K562 (cell line): ENCODE data around the gene LRRC61. TPM values are rescaled to one million over a fixed set of nuclear protein-coding genes. Genes with fewer than 3 reads are reported as not detected.
A peak's percentile ranks its signal among the peaks of the same experiment; 100 is the strongest.

ENCODE experiments used
- ATF1 ChIP-seq, 2 experiments: fragments of 450-650 bp in 1 of 2; IDR thresholded peaks; 2 replicates each; pipeline ENCODE4 v1.6.1; 2016; ENCODE audit warnings: missing compliant biosample characterization in 1 of 2, missing genetic modification characterization in 1 of 2
- BCL6 ChIP-seq: fragments of 250-450 bp; sonication (Bioruptor Pico); IDR thresholded peaks from 2 replicates; pipeline ENCODE4 v1.4.0; 2020
- CTBP1 ChIP-seq: fragments of 450-650 bp; IDR thresholded peaks from 2 replicates; pipeline ENCODE4 v1.6.1; 2016; ENCODE audit warnings: borderline replicate concordance
- DPF2 ChIP-seq: fragments of 450-650 bp; IDR thresholded peaks from 2 replicates; pipeline ENCODE4 v1.6.1; 2016
- FOSL1 ChIP-seq: fragments of 200-800 bp; sonication (Bioruptor generic); conservative IDR thresholded peaks from 2 replicates; pipeline ENCODE4 v1.6.1; 2016; ENCODE audit warnings: missing genetic modification characterization, missing compliant biosample characterization
- NCOA2 ChIP-seq, 2 experiments: fragments of 450-650 bp; IDR thresholded peaks; 2 replicates each; pipeline ENCODE4 v1.6.1; 2018; ENCODE audit warnings: mild to moderate bottlenecking in 2 of 2, moderate library complexity in 1 of 2; ENCODE audit not compliant: partially characterized antibody in 2 of 2
- NEUROD1 ChIP-seq: fragments of 150-350 bp; IDR thresholded peaks from 2 replicates; pipeline ENCODE4 v1.6.1; 2014; ENCODE audit warnings: borderline replicate concordance, low read length, low read depth; ENCODE audit not compliant: partially characterized antibody
- NFE2 ChIP-seq: IDR thresholded peaks from 2 replicates; pipeline ENCODE4 v1.6.1; 2014; ENCODE audit warnings: antibody characterized with exemption, low read depth
- NR2C1 ChIP-seq, 2 experiments: fragments of 450-650 bp; IDR thresholded peaks; 2 replicates each; pipeline ENCODE4 v1.6.1; 2017; ENCODE audit warnings: mild to moderate bottlenecking in 2 of 2, antibody characterized with exemption in 1 of 2, inconsistent platforms in 1 of 2, missing compliant biosample characterization in 1 of 2, missing genetic modification characterization in 1 of 2
- SMAD4 ChIP-seq: fragments of 250-450 bp; sonication (Bioruptor Pico); conservative IDR thresholded peaks from 2 replicates; pipeline ENCODE4 v1.8.0; 2021; ENCODE audit warnings: inconsistent platforms, mild to moderate bottlenecking, moderate library complexity
- SMARCA5 ChIP-seq: fragments of 450-650 bp; IDR thresholded peaks from 2 replicates; pipeline ENCODE4 v1.6.1; 2016
- SRSF1 ChIP-seq: fragments of 200-400 bp; formaldehyde crosslinking; IDR thresholded peaks from 2 replicates; pipeline ENCODE4 v1.6.1; 2017; ENCODE audit warnings: mild to moderate bottlenecking, low read depth, low read length, moderate library complexity
- SRSF9 ChIP-seq: fragments of 200-400 bp; formaldehyde crosslinking; IDR thresholded peaks from 2 replicates; pipeline ENCODE4 v1.6.1; 2017; ENCODE audit warnings: low read depth, low read length, borderline replicate concordance
- ZNF263 ChIP-seq: sonication (generic); formaldehyde crosslinking; IDR thresholded peaks from 2 replicates; pipeline ENCODE4 v1.8.0; 2022; ENCODE audit warnings: mild to moderate bottlenecking, missing genetic modification reagents, borderline replicate concordance
- ZNF668 ChIP-seq: fragments of 250-450 bp; sonication (Bioruptor Pico); IDR thresholded peaks from 2 replicates; pipeline ENCODE4 v1.8.0; 2022; ENCODE audit warnings: mild to moderate bottlenecking, inconsistent platforms
- ZNF766 ChIP-seq: fragments of 200-800 bp; sonication (Bioruptor generic); conservative IDR thresholded peaks from 2 replicates; pipeline ENCODE4 v1.6.1; 2016; ENCODE audit warnings: missing genetic modification characterization, missing compliant biosample characterization
- polyA plus RNA-seq, 8 experiments: library from polyadenylated mRNA; depleted of rRNA in 4 of 8; stranded (reverse) in 5 of 8; unstranded in 3 of 8; fragments of >200 nt; fragmentation: Nextera tagmentation in 2 of 8; fragmentation: Illumina TruSeq in 1 of 8; extraction: Ambion mirVana in 2 of 8; extraction: Trizol in 1 of 8; gene quantifications; 2 replicates each; pipeline versions ENCODE4 v1.2.1 to v1.2.3, GENCODE V29; 2011 to 2014; ENCODE audit warnings: inconsistent platforms in 1 of 8, missing spikeins in 1 of 8
- total RNA-seq, 7 experiments: library from RNA; depleted of rRNA in 6 of 7; stranded (reverse); fragments of >200 nt in 6 of 7; fragmentation: Illumina TruSeq in 2 of 7; extraction: Trizol in 2 of 7; gene quantifications; 2 replicates each; pipeline versions ENCODE4 v1.2.1 to v1.2.3, GENCODE V29; 2011 to 2021; ENCODE audit warnings: low replicate concordance in 1 of 7
- TF ChIP-seq, protein P1 (sequence below): fragments of 250-450 bp; sonication (Bioruptor Pico); IDR thresholded peaks from 2 replicates; pipeline ENCODE4 v1.5.0; 2022; ENCODE audit warnings: mild to moderate bottlenecking
- TF ChIP-seq, protein P2 (sequence below): fragments of 450-650 bp; IDR thresholded peaks from 2 replicates; pipeline ENCODE4 v1.6.1; 2017; ENCODE audit warnings: mild to moderate bottlenecking, moderate library complexity
- TF ChIP-seq, protein P3 (sequence below): fragments of 250-450 bp; sonication (Bioruptor Pico); IDR thresholded peaks from 2 replicates; pipeline ENCODE4 v1.5.0; 2021
- TF ChIP-seq, protein P4 (sequence below): fragments of 450-650 bp; IDR thresholded peaks from 2 replicates; pipeline ENCODE4 v1.6.1; 2016; ENCODE audit warnings: mild to moderate bottlenecking
- TF ChIP-seq, protein P5 (sequence below): sonication (generic); formaldehyde crosslinking; IDR thresholded peaks from 2 replicates; pipeline ENCODE4 v1.9.0; 2022; ENCODE audit warnings: mild to moderate bottlenecking, missing genetic modification reagents

LRRC61 gene
- total and polyA plus RNA-seq, 9 of the 15 experiments (the other 6 are each of a cell fraction or from before 2014, with no cell fraction given): 1.3 to 55.2 (median 35.2) TPM

DNA sequence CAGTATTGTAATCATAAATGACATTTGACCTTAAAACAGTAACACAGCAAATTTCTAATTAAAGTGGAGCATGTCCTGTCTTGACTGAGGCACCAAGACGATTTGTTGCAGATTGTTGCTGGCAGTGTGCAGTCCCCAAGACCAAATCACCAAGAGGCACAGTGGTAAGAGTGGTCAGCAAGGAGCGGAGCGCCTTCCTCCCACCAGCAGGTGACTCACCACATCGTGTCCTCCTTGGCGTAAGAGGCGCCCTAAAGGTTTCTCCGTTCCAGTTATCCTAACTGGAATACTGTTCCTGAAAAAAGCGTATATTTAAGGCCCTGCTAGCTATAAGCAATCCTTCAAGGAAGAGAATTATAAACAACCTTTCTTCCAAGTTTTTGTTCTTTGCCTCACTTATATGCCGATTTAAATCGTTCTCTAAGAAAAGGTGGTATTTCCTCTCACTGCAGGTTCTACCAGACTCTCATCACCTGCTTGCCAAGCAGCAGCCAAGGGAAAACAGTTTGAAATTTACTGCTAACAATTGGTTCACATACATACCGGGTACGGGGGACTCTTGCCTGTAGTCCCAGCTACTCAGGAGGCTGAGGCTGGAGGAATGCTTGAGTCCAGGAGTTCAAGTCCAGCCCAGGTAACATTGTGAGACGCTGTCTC lies 34.7 kb downstream of the LRRC61 start (continued):
- TF ChIP-seq, protein P1, sequence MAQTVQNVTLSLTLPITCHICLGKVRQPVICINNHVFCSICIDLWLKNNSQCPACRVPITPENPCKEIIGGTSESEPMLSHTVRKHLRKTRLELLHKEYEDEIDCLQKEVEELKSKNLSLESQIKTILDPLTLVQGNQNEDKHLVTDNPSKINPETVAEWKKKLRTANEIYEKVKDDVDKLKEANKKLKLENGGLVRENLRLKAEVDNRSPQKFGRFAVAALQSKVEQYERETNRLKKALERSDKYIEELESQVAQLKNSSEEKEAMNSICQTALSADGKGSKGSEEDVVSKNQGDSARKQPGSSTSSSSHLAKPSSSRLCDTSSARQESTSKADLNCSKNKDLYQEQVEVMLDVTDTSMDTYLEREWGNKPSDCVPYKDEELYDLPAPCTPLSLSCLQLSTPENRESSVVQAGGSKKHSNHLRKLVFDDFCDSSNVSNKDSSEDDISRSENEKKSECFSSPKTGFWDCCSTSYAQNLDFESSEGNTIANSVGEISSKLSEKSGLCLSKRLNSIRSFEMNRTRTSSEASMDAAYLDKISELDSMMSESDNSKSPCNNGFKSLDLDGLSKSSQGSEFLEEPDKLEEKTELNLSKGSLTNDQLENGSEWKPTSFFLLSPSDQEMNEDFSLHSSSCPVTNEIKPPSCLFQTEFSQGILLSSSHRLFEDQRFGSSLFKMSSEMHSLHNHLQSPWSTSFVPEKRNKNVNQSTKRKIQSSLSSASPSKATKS (CRISPR knock-in tag): no peak
- TF ChIP-seq CTBP1 (peak; percentile 21; the same call in 1 of the 2 replicates), NR2C1 (IDR thresholded peaks at IDR 0.05) (no peak), NR2C1 (tag; IDR thresholded peaks at IDR 0.05) (0 out of 2 replicates have a peak, but pooled peaks have one; percentile 5), SRSF9 (no peak), BCL6 (CRISPR knock-in tag) (no peak), ATF1 (CRISPR knock-in tag; IDR thresholded peaks at IDR 0.05) (no peak), ATF1 (tag; IDR thresholded peaks at IDR 0.05) (peak; percentile 31; the same call in 1 of the 2 replicates), NCOA2 (IDR thresholded peaks at IDR 0.05; ENCODE audit: partially characterized antibody in 2 of 2) (no peak), SMARCA5 (no peak), NFE2 (peak; percentile 3; the same call in 1 of the 2 replicates), SMAD4 (CRISPR knock-in tag) (0 out of 2 replicates have a peak, but pooled peaks have one; percentile 12), SRSF1 (no peak), ZNF668 (no peak), ZNF263 (CRISPR knock-in tag) (peak; percentile 98), ZNF766 (peak; percentile 67; the same call in 1 of the 2 replicates), FOSL1 (tag) (peak; percentile 93), DPF2 (peak; percentile 83), NEUROD1 (peak; percentile 59)
- TF ChIP-seq, protein P2, sequence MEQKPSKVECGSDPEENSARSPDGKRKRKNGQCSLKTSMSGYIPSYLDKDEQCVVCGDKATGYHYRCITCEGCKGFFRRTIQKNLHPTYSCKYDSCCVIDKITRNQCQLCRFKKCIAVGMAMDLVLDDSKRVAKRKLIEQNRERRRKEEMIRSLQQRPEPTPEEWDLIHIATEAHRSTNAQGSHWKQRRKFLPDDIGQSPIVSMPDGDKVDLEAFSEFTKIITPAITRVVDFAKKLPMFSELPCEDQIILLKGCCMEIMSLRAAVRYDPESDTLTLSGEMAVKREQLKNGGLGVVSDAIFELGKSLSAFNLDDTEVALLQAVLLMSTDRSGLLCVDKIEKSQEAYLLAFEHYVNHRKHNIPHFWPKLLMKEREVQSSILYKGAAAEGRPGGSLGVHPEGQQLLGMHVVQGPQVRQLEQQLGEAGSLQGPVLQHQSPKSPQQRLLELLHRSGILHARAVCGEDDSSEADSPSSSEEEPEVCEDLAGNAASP: no peak
- TF ChIP-seq, protein P3, sequence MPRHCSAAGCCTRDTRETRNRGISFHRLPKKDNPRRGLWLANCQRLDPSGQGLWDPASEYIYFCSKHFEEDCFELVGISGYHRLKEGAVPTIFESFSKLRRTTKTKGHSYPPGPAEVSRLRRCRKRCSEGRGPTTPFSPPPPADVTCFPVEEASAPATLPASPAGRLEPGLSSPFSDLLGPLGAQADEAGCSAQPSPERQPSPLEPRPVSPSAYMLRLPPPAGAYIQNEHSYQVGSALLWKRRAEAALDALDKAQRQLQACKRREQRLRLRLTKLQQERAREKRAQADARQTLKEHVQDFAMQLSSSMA (CRISPR knock-in tag): no peak
- TF ChIP-seq, protein P4, sequence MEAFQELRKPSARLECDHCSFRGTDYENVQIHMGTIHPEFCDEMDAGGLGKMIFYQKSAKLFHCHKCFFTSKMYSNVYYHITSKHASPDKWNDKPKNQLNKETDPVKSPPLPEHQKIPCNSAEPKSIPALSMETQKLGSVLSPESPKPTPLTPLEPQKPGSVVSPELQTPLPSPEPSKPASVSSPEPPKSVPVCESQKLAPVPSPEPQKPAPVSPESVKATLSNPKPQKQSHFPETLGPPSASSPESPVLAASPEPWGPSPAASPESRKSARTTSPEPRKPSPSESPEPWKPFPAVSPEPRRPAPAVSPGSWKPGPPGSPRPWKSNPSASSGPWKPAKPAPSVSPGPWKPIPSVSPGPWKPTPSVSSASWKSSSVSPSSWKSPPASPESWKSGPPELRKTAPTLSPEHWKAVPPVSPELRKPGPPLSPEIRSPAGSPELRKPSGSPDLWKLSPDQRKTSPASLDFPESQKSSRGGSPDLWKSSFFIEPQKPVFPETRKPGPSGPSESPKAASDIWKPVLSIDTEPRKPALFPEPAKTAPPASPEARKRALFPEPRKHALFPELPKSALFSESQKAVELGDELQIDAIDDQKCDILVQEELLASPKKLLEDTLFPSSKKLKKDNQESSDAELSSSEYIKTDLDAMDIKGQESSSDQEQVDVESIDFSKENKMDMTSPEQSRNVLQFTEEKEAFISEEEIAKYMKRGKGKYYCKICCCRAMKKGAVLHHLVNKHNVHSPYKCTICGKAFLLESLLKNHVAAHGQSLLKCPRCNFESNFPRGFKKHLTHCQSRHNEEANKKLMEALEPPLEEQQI: no peak
- TF ChIP-seq, protein P5, sequence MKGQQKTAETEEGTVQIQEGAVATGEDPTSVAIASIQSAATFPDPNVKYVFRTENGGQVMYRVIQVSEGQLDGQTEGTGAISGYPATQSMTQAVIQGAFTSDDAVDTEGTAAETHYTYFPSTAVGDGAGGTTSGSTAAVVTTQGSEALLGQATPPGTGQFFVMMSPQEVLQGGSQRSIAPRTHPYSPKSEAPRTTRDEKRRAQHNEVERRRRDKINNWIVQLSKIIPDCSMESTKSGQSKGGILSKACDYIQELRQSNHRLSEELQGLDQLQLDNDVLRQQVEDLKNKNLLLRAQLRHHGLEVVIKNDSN (CRISPR knock-in tag): no peak
